Activated T-cell treated with anti-CD3 and anti-CD28 coated beads, Interleukin-2, amount 50 U/mL, for 72 hours (primary cell): Measurements from ENCODE around the gene CDC6. TPM values are rescaled to one million over a fixed set of nuclear protein-coding genes. Genes with fewer than 3 reads are reported as not detected.

Experiments
- ATAC-seq, 2 donors: fragments of 150-1000 bp; cut with Tn5 transposase; replicated peaks in 1 of 2; 2 replicates each; pipeline ENCODE4 v1.10.0; 2021; ENCODE audit warnings: moderate library complexity in 2 of 2, mild to moderate bottlenecking in 1 of 2
- DNase-seq, 2 donors: peaks; one replicate each; pipeline ENCODE4 v3.0.0; 2021 to 2022; ENCODE audit warnings: mixed read lengths in 1 of 2
- H3K27ac Mint-ChIP-seq: one replicate; pipeline ENCODE4 v1.8.0; 2022; ENCODE audit warnings: mild to moderate bottlenecking, moderate library complexity, mixed read lengths
- H3K27me3 Mint-ChIP-seq: one replicate; pipeline ENCODE4 v1.8.0; 2022; ENCODE audit warnings: low read depth, mixed read lengths
- H3K36me3 Mint-ChIP-seq, 2 donors: one replicate each; pipeline ENCODE4 v1.8.0; 2022; ENCODE audit warnings: mixed read lengths in 2 of 2, mild to moderate bottlenecking in 1 of 2; ENCODE audit not compliant: insufficient read depth in 2 of 2
- H3K4me1 Mint-ChIP-seq: one replicate; pipeline ENCODE4 v1.8.0; 2022; ENCODE audit warnings: low read depth, mixed read lengths
- H3K4me3 Mint-ChIP-seq, 2 donors: one replicate each; pipeline ENCODE4 v1.8.0; 2022; ENCODE audit warnings: mild to moderate bottlenecking in 2 of 2, mixed read lengths in 2 of 2, moderate library complexity in 2 of 2
- H3K9me3 Mint-ChIP-seq, 2 donors: one replicate each; pipeline ENCODE4 v1.8.0; 2022; ENCODE audit warnings: mixed read lengths in 2 of 2
- total RNA-seq, 2 donors: library from RNA; stranded (reverse); gene quantifications; one replicate each; pipeline ENCODE4 v1.2.3, GENCODE V29; 2022

CDC6 gene
- total RNA-seq, 2 donors from 2014 or later = 86.2 to 92.6 TPM

GRCh38 chr17:40309031-40309948 lies 21.6 kb downstream of the CDC6 start, which contains the start of gene RARA:
Gene RARA (plus strand): TSS chr17:40309180. CDS start chr17:40331219, 22,039 bp downstream.
- H3K4me3 Mint-ChIP-seq = peak within 1 kb of the TSS; percentile 13 to 72
- no peaks in the 10 kb centered on the region for H3K9me3 Mint-ChIP-seq
- H3K4me1 Mint-ChIP-seq = peaks cover 14% of the 10 kb centered on the region
- no peaks in the 10 kb centered on the region for H3K27me3 Mint-ChIP-seq
- DNase-seq (peak in 1 of 2 donors; percentile 39), ATAC-seq (peak in 1 of 2 donors; percentile 19)
- no peak within 1 kb of the TSS for H3K27ac Mint-ChIP-seq
- no peaks in the 10 kb centered on the region for H3K36me3 Mint-ChIP-seq

DNA sequence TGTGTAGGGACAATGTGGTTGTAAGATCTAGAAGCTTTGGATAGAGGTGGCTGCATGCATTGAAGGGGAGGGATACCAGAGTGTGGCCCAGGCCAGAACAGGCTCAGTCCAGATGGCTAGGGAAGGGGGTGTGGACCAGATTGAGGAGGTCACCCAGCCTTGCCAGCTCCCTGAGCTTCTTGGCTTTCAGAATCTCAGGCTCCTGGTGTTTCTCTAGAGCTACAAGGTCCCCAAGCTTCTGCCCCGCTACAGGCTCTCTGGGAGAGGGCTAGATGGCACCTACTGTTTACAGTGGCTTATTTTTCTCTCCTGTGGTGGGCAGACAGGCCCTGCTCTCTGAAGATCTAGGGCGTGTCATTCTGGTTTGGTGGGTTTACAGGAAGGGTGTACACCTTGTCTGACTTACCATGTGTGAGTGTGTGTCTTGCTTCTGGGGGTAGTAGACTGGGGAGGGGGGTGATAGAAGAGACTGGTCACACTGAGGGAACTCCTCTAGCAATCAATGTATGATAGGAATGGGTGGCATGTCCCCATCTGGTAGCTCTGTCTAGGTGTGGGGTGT lies 22.4 kb downstream of the CDC6 start:
- H3K36me3 Mint-ChIP-seq = no peaks in the 10 kb centered on the region
- H3K4me3 Mint-ChIP-seq = peak overlapping the region in 1 of 2 donors; percentile 13
- ATAC-seq (no peak), DNase-seq (no peak)
- H3K4me1 Mint-ChIP-seq = peaks cover 21% of the 10 kb centered on the region
- H3K9me3 Mint-ChIP-seq = no peaks in the 10 kb centered on the region
- no peaks in the 10 kb centered on the region for H3K27me3 Mint-ChIP-seq
- H3K27ac Mint-ChIP-seq = peak overlapping the region; percentile 22

GRCh38 chr17:40310882-40311391 lies 23.3 kb downstream of the CDC6 start:
- Mint-ChIP-seq H3K9me3 (no peaks in the 10 kb centered on the region), H3K4me3 (no peak overlapping the region), H3K27me3 (no peaks in the 10 kb centered on the region), H3K36me3 (no peaks in the 10 kb centered on the region), H3K27ac (no peak overlapping the region), H3K4me1 (peaks cover 31% of the 10 kb centered on the region)
- ATAC-seq = no peak
- DNase-seq = no peak

GRCh38 chr17:40311575-40311974 lies 23.9 kb downstream of the CDC6 start:
- H3K36me3 Mint-ChIP-seq = no peaks in the 10 kb centered on the region
- no peak for DNase-seq
- H3K4me1 Mint-ChIP-seq = peaks cover 37% of the 10 kb centered on the region
- peak overlapping the region; percentile 22 to 25 for H3K4me3 Mint-ChIP-seq
- ATAC-seq = no peak
- H3K9me3 Mint-ChIP-seq = no peaks in the 10 kb centered on the region
- H3K27me3 Mint-ChIP-seq = no peaks in the 10 kb centered on the region
- peak overlapping the region; percentile 27 for H3K27ac Mint-ChIP-seq

DNA sequence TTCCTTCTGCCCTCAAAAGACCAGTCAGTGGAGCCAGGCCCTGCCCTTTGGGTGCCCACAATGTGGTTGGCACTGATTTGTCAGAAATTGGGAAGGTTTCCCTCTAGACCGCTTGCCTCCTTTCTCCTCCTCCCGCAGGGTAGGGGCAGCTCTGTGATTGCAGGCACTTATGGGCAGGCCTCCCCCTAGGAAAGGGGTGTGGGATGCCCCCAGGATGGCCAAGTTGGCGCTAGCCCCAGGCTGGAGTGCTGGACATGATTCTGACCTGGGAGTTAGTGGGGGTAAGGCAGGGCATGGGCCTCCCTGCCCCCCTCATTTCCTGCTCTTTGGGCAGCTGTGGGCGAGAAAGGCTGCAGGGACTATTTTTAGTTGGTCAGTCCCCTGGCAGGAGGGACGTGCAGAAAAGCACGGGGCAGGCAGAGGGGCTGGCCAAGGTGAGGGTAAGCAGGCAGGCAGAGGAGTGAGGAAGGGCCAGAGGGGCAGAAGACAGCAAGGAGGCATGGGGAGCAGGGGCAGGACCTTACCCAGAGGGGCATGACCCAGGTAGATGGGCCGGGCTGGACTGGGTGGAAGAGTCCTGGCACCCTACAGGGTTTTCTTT lies 24.6 kb downstream of the CDC6 start:
- no peak for DNase-seq
- Mint-ChIP-seq H3K4me3 (peak overlapping the region in 1 of 2 donors; percentile 22), H3K27me3 (no peaks in the 10 kb centered on the region), H3K36me3 (no peaks in the 10 kb centered on the region), H3K9me3 (no peaks in the 10 kb centered on the region), H3K4me1 (peaks cover 40% of the 10 kb centered on the region), H3K27ac (no peak overlapping the region)
- no peak for ATAC-seq

DNA sequence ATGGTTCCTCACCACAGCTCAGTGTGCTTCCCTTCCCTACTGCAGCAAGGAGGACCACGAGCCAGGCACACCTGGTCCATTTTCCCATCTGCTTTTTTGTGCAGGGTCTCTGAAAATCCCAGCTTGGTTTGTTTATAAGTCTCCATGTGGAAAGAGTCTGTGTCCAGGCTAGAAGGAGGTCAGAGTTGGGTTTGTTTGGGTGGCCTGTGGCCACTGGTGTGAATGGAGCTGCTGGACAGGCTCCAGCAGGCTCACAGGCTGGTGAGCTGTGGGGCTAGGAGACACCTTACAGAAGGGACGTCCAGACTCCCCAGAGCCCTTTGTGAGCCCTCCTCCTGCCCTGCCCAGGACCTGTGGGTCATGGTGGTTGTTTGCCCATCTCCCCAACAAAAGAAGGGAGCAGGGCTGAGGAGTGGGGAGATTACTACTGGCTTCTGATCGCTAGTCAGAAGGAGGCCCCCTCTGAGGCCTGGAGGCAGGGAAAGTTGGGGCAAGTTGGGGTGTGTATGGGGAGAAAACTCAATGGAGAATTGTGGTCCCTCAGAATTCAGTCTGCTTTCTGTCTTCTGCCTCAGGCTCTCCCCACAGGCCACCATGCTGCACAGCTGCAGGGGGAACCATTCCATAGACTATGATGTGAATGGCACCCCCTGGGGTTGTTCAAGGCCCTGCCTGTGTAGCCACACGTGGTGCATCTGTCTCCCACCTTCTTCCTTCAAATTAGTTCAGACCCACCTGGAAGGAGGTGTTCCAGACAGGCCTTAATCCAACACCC lies 25.4 kb downstream of the CDC6 start:
- Mint-ChIP-seq H3K4me1 (peaks cover 48% of the 10 kb centered on the region), H3K27ac (no peak overlapping the region), H3K27me3 (no peaks in the 10 kb centered on the region), H3K9me3 (no peaks in the 10 kb centered on the region), H3K36me3 (no peaks in the 10 kb centered on the region), H3K4me3 (no peak overlapping the region)
- ATAC-seq (no peak), DNase-seq (no peak)

DNA sequence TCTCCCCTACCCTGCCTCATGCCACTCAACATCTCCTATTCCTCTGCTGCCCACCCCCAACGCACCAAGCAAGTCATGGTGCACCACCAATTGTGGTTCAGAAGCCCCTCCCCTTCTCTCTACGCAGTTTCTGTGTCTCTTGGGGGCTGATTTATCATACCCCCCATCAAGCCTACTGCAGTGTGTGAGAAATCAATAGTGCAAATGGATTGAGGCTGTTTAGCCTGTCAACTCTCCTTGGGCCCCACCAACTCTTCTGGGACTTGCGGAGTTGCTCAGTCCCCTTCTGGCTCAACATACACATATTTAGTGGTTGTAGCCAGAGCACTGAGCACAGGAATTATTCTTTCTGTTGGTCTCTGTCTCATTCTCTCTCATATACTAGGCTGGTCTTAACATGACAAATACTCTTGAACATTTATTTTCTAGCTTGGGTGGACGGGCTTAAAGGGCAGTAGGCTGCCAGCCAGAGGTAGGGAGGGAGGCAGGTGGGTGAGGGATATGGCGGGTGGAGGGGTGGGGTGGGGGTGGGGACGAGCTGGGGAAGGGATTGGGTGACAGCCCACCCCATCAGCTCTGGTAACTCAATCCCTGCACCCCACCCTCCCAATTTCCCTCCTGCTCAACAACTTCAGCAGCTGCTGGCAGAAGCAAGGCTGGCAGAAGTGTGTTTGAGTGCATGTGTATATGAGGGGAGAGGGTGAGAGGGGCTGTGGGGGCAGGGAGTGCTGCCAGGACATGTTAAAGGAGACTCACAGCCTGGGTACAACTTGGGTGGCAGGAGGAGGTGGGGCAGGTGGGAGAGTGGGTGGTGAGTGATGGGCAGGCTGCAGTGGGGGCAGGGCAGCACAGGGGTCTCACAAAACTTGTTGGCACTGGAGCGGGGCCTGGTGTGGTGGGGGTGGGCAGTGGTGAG lies 26.2 kb downstream of the CDC6 start:
- Mint-ChIP-seq H3K27ac (peak overlapping the region; percentile 66), H3K27me3 (no peaks in the 10 kb centered on the region), H3K4me3 (peak overlapping the region; percentile 61 to 72), H3K9me3 (no peaks in the 10 kb centered on the region), H3K36me3 (no peaks in the 10 kb centered on the region), H3K4me1 (peaks cover 54% of the 10 kb centered on the region)
- ATAC-seq (no peak), DNase-seq (no peak)

GRCh38 chr17:40314584-40314956 lies 26.9 kb downstream of the CDC6 start:
- peak overlapping the region; percentile 66 for H3K27ac Mint-ChIP-seq
- H3K27me3 Mint-ChIP-seq = no peaks in the 10 kb centered on the region
- H3K4me3 Mint-ChIP-seq = peak overlapping the region; percentile 61 to 72
- ATAC-seq (peak; percentile 70 to 71), DNase-seq (peak; percentile 92 to 96)
- no peaks in the 10 kb centered on the region for H3K9me3 Mint-ChIP-seq
- H3K36me3 Mint-ChIP-seq = no peaks in the 10 kb centered on the region
- H3K4me1 Mint-ChIP-seq = peaks cover 61% of the 10 kb centered on the region

GRCh38 chr17:40315206-40315605 lies 27.5 kb downstream of the CDC6 start:
- DNase-seq = no peak
- no peak for ATAC-seq
- H3K36me3 Mint-ChIP-seq = no peaks in the 10 kb centered on the region
- H3K4me1 Mint-ChIP-seq = peaks cover 67% of the 10 kb centered on the region
- no peaks in the 10 kb centered on the region for H3K27me3 Mint-ChIP-seq
- H3K27ac Mint-ChIP-seq = no peak overlapping the region
- no peaks in the 10 kb centered on the region for H3K9me3 Mint-ChIP-seq
- no peak overlapping the region for H3K4me3 Mint-ChIP-seq

DNA sequence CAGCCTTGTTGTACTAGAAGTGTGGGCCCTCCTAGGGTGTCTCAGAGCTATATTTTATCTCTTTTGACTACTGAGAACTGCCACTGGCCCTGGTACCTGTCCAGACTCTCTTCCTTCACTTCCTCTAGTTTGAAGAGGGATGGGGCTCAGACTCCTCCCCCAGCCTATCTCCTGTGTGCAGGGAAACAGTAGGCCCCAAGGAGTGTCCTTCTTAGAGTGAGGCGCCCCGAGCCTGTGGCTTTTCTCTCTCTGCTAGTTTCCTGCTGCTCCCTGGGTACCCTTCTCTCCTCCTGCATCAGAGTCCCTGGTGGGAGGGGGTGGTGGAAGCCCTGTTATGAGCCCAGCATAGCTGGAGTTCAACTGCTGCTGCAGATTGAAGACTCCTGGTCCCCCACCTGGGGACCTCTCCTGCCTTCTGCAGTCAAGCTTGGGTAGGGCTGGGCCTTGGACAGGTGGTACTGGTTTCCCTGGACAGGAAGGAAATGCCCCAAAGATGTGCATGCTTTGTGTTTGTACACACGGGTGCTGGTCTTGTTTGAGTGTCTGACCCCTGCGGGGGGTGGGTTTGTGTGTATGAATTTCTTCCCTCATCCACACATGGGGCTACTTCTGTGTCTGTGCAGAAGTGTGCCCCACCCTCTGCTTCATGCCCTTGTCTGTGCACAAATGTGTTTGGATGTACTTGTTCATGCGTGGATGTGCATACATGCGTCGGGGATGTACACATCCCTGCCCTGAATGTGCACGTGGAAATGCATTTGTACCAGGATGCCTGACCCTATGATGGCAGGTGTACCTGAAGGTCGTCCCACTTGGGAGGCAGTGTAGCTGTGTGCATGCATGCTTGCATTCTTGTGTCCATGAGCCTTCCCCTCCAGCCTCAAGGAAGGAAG lies 28.2 kb downstream of the CDC6 start:
- Mint-ChIP-seq H3K36me3 (no peaks in the 10 kb centered on the region), H3K4me1 (peaks cover 74% of the 10 kb centered on the region), H3K27me3 (no peaks in the 10 kb centered on the region), H3K9me3 (no peaks in the 10 kb centered on the region), H3K4me3 (peak overlapping the region; percentile 6 to 27), H3K27ac (no peak overlapping the region)
- DNase-seq (no peak), ATAC-seq (no peak)

DNA sequence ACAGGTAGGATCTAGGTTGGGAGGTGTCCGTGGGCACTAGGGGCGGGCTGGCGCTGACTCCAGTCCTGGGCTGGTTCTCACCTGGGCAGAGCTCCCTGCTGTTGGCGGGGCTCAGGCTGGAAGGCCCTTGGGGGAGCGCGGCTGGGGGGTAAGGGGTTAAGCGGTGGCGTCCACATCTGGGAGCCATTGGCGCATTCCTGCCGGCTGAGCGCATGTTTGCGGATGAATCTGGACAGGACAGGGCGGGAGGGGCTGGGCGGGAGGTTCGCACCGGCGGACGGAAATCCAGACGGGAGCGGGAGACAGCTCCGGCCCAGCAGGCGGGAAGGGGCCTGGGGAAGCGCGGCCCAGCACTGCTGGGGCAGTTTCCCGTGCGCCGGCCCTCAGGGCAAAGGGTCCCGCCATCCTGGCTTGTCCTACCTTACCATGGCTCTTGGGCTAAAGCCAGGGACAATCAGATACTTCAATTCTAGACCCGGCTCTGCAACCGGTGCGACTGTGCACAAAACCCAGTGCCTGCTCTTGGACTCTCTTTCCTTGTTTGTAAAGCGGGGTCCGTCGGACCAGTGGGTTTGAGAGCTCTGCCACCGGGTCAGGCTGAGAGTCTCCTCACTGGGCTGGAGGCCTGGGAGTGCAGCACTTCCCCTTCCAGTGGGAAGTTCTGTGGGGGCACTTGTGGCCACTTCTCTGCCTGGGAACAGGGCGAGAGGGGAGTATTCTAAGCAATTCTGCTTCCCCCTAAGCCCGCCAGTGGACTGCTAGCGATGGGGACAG lies 29.1 kb downstream of the CDC6 start:
- peaks cover 83% of the 10 kb centered on the region for H3K4me1 Mint-ChIP-seq
- H3K4me3 Mint-ChIP-seq = no peak overlapping the region
- H3K36me3 Mint-ChIP-seq = no peaks in the 10 kb centered on the region
- H3K9me3 Mint-ChIP-seq = no peaks in the 10 kb centered on the region
- no peak overlapping the region for H3K27ac Mint-ChIP-seq
- H3K27me3 Mint-ChIP-seq = no peaks in the 10 kb centered on the region
- DNase-seq (no peak), ATAC-seq (no peak)
